Kasumi-1 (cell line): ENCODE data around the gene ACVR1B.

Source experiments
- DNase-seq, 2 experiments: peaks; one replicate each; lab custom pipeline; 2025; lab: John Stamatoyannopoulos, UW

Gene ACVR1B

GRCh38 chr12:51943346-51943745 lies 8.2 kb upstream of the ACVR1B start:
- DNase-seq, result no peak

- no peak for DNase-seq
Measured at GRCh38 chr12:51944608-51945233, 6.8 kb upstream of the ACVR1B start.

GRCh38 chr12:51947246-51947996 lies 4.1 kb upstream of the ACVR1B start:
- no peak for DNase-seq

DNA sequence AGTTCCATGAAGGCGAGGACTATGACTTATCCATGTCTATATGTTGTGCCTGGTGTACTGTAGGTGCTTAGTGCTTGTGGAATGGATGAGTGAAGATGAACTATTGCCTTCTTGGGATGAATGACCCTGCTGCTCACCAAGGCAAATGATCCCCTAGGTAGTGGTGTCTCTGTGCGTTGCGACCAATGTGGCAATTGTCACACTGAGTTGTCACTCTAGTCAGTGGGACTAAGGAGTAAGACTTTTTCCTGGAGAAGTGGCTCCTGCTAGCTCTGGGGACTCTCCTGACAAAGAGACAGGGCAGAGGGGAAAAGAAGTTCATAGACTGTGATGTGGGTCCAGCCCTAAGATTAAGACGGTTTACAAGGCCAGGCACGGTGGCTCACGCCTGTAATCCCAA lies 3.4 kb upstream of the ACVR1B start:
- no peak for DNase-seq

DNA sequence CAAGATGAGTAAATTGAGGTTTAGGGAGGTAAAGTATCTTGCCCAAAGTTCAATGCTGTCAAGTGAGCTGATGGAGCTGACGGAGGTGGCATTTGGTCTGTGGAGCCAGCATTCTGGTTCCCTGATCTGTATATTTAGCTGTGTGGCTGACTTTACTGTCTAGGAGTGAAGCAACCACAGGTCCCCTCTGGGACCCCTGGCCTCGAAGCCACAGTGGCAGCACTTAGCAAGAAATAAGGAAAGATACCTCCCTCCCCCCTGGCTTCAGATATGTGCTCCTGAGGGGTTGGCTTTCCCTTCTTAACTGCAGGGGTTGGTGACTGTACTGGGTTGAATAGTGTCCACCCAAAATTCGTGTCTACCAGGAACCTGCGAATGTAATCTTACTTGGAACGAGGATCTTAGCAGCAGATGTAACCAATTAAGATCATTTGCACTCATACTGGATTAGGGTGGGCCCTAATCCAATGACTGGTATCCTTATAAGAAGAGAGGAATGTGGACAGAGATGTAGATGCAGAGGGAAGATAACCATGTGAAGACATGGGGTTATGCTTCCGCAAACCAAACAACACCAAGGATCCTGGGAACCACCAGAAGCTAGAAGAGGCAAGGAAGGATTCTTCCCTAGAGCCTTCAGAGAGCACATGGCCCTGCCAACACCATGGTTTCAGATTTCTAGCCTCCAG lies 2.0 kb upstream of the ACVR1B start:
- DNase-seq, result no peak

GRCh38 chr12:51950682-51951198 lies 759 bp upstream of the ACVR1B start:
- DNase-seq, result peak in 1 of 2 experiments; percentile 53

DNA sequence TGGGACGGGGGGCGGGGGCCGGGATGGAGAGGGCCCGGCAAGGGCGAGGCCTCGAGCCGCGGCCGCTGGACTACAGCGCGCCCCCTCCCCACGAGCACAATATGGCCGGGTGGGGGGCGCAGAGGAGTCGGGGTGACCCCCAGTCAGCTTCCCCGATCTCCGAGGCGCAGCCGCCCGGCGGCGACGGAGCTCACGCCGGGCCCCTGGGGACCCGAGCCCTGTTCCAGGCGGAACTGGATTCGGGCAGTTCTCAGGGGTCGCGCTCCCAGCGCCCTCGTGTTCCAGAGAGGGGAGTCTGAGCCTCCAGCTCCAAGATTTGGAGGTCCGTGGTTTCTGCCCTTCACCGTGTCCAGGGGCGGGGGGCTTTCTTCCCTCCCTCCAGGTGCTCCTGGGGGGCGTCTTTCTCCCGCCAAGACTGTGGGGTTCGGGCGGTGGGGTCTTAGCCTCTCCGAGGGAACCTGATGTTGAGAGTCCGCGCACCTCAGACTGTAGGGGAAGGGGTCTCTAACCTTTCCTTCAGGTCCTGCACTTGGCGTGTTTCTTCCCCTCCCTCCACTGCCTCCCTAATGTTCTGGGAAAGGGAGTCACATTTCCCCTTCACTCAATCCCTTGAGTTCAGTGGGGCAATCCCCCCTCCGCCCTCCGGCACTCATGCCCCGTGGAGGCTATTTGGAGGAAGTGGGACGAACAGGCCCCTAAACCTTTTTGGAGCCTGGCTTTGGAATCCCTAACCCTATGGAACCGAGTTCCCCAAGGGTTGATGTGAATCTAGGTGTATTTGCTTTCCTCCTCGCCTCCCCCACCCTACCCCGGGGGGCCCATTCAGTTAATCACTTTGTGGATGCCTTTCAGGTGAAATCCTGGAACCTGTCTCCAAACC lies 584 bp downstream of the ACVR1B start:
- no peak for DNase-seq

DNA sequence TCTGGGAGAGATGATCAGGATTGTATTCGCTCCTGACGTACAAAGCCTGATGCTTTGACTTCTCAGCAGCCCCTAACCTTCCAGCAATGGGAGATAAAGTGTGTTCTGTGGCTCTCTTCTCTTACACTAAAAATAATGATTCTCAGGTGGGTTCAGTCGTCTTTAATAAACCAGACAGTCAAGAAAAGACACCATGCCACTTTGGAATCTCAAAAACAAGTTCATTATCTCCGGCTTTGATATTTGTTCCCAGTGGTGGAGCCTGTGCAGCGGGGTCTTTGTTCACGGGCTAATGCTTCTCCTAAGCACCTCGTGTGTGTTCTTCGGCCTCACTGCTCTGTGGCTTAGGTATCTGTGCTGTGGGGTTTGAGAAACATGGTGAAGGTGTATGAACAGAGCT lies 1.6 kb downstream of the ACVR1B start:
- no peak for DNase-seq

- no peak for DNase-seq
Measured at GRCh38 chr12:51953864-51954263, 2.4 kb downstream of the ACVR1B start.

- DNase-seq, result no peak
Measured at GRCh38 chr12:51954561-51955361, 3.3 kb downstream of the ACVR1B start.

DNA sequence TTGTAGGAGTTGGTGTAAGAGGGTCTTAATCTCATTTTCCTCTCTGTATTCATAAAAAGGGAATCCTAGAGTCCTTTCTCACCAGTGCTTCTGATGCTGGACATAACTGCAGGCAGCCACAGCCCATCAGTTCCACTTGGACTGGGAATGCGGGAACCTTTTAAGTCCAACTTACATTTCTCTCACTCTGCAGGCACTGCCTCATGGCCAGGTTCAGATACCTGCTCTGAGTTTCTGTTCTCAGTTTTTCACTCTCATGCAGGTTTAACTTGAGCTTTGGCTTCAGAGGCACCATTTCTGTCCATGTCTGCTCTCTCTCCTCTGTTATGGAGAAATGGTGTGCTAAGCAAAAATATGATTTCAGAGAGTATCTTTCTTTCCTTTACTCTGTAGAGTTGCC lies 4.2 kb downstream of the ACVR1B start:
- DNase-seq, result no peak

- no peak for DNase-seq
Measured at GRCh38 chr12:51958542-51958941, 7.0 kb downstream of the ACVR1B start.

- DNase-seq, result no peak
Measured at GRCh38 chr12:51959211-51959610, 7.7 kb downstream of the ACVR1B start.

- no peak for DNase-seq
Measured at GRCh38 chr12:51959921-51960320, 8.4 kb downstream of the ACVR1B start.

DNA sequence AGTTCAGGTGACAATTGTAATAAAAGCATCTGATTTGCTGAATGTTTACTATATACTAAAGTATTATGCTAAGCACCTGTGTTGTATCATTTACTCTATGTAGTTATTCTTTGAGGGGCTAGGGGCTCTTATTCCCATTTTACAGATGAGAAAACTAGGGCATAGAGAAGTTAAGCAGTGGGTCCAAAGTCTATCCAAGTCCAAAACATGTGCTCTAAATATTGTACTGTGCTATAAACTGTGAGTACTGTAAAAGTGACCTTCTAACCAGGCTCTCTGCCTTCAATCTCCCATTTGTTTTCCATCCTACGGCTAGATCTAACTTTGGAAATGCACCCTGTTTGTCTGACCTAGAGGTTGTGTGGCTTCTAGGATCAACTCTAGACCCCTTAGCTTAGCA lies 9.0 kb downstream of the ACVR1B start:
- no peak for DNase-seq

GRCh38 chr12:51960890-51961289 lies 9.4 kb downstream of the ACVR1B start:
- DNase-seq, result no peak

- no peak for DNase-seq
Measured at GRCh38 chr12:51961834-51962233, 10.3 kb downstream of the ACVR1B start.

DNA sequence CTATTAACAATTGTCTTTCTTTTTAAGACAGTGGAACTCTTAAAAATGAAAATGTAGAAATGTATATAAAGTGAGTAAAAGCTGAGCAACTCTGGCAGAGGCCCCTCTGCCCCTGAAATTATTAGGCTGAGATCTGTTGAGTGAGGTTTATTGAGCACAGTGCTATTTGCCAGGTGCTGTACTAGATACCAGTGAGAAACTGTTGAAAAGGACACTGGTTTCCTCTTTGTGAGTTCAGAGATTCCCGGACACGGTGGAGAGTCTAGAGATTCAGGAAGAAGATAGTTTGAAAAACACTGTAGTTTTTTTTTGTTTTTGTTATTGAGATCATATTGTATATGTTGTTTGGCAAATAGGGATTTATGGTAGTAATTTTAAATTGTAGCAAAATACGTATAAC lies 11.2 kb downstream of the ACVR1B start:
- no peak for DNase-seq

- no peak for DNase-seq
Measured at GRCh38 chr12:51963477-51963876, 12.0 kb downstream of the ACVR1B start.

- DNase-seq, result no peak
Measured at GRCh38 chr12:51969643-51970042, 18.1 kb downstream of the ACVR1B start.
